HEK293 (cell line): ENCODE measurements around the gene TK2.

ENCODE experiments used
- GLI4 ChIP-seq: fragments of 450-650 bp; formaldehyde crosslinking; IDR thresholded peaks from 2 replicates; pipeline ENCODE4 v1.5.1; 2016; ENCODE audit warnings: missing biosample characterization, missing genetic modification characterization
- HOXC10 ChIP-seq: sonication (generic); formaldehyde crosslinking; IDR thresholded peaks from 2 replicates; pipeline ENCODE4 v1.8.1; 2023; ENCODE audit warnings: mild to moderate bottlenecking, missing genetic modification reagents
- KLF1 ChIP-seq: fragments of 450-650 bp; formaldehyde crosslinking; IDR thresholded peaks from 2 replicates; pipeline ENCODE4 v1.5.1; 2016; ENCODE audit warnings: missing biosample characterization, missing genetic modification characterization
- KLF9 ChIP-seq: fragments of 450-650 bp; formaldehyde crosslinking; IDR thresholded peaks from 2 replicates; pipeline ENCODE4 v1.5.1; 2016; ENCODE audit warnings: missing biosample characterization, missing genetic modification characterization, low read depth
- ZNF121 ChIP-seq: fragments of 450-650 bp; formaldehyde crosslinking; IDR thresholded peaks from 2 replicates; pipeline ENCODE4 v1.5.1; 2016; ENCODE audit warnings: missing biosample characterization, missing genetic modification characterization
- ZNF133 ChIP-seq: fragments of 450-650 bp; formaldehyde crosslinking; IDR thresholded peaks from 2 replicates; pipeline ENCODE4 v1.5.1; 2016; ENCODE audit warnings: missing biosample characterization, missing genetic modification characterization
- ZNF146 ChIP-seq: fragments of 450-650 bp; formaldehyde crosslinking; IDR thresholded peaks from 2 replicates; pipeline ENCODE4 v1.5.1; 2016; ENCODE audit warnings: missing biosample characterization, missing genetic modification characterization
- ZNF211 ChIP-seq: fragments of 450-650 bp; formaldehyde crosslinking; IDR thresholded peaks from 2 replicates; pipeline ENCODE4 v1.5.1; 2016; ENCODE audit warnings: low read depth, missing biosample characterization, missing genetic modification characterization
- ZNF239 ChIP-seq: fragments of 450-650 bp; formaldehyde crosslinking; IDR thresholded peaks from 2 replicates; pipeline ENCODE4 v1.5.1; 2016; ENCODE audit warnings: missing biosample characterization, missing genetic modification characterization
- ZNF335 ChIP-seq: fragments of 450-650 bp; formaldehyde crosslinking; conservative IDR thresholded peaks from 2 replicates; pipeline ENCODE4 v1.5.1; 2016; ENCODE audit warnings: missing biosample characterization, missing genetic modification characterization
- ZNF350 ChIP-seq: fragments of 450-650 bp; formaldehyde crosslinking; IDR thresholded peaks from 2 replicates; pipeline ENCODE4 v1.5.0; 2017; ENCODE audit warnings: missing biosample characterization, mild to moderate bottlenecking, missing genetic modification characterization
- ZNF37A ChIP-seq: fragments of 450-650 bp; IDR thresholded peaks from 2 replicates; pipeline ENCODE4 v1.5.1; 2018; ENCODE audit warnings: missing biosample characterization, missing genetic modification characterization
- ZNF549 ChIP-seq: fragments of 450-650 bp; IDR thresholded peaks from 2 replicates; pipeline ENCODE4 v1.5.1; 2018; ENCODE audit warnings: missing biosample characterization, missing genetic modification characterization, mild to moderate bottlenecking, inconsistent platforms, moderate library complexity
- TF ChIP-seq, protein P1 (sequence below): fragments of 450-650 bp; formaldehyde crosslinking; IDR thresholded peaks from 2 replicates; pipeline ENCODE4 v1.5.1; 2016; ENCODE audit warnings: missing biosample characterization, missing genetic modification characterization
- TF ChIP-seq, protein P2 (sequence below): fragments of 450-650 bp; formaldehyde crosslinking; conservative IDR thresholded peaks from 2 replicates; pipeline ENCODE4 v1.5.1; 2016; ENCODE audit warnings: low read depth, missing biosample characterization, missing genetic modification characterization
- TF ChIP-seq, protein P3 (sequence below): fragments of 450-650 bp; formaldehyde crosslinking; IDR thresholded peaks from 2 replicates; pipeline ENCODE4 v1.5.1; 2016; ENCODE audit warnings: missing biosample characterization, missing genetic modification characterization
- TF ChIP-seq, protein P4 (sequence below): fragments of 450-650 bp; formaldehyde crosslinking; IDR thresholded peaks from 2 replicates; pipeline ENCODE4 v1.5.1; 2016; ENCODE audit warnings: missing biosample characterization, missing genetic modification characterization, borderline replicate concordance
- TF ChIP-seq, protein P5 (sequence below): fragments of 450-650 bp; formaldehyde crosslinking; IDR thresholded peaks from 2 replicates; pipeline ENCODE4 v1.5.1; 2017; ENCODE audit warnings: missing biosample characterization, missing genetic modification characterization

TK2 gene

DNA sequence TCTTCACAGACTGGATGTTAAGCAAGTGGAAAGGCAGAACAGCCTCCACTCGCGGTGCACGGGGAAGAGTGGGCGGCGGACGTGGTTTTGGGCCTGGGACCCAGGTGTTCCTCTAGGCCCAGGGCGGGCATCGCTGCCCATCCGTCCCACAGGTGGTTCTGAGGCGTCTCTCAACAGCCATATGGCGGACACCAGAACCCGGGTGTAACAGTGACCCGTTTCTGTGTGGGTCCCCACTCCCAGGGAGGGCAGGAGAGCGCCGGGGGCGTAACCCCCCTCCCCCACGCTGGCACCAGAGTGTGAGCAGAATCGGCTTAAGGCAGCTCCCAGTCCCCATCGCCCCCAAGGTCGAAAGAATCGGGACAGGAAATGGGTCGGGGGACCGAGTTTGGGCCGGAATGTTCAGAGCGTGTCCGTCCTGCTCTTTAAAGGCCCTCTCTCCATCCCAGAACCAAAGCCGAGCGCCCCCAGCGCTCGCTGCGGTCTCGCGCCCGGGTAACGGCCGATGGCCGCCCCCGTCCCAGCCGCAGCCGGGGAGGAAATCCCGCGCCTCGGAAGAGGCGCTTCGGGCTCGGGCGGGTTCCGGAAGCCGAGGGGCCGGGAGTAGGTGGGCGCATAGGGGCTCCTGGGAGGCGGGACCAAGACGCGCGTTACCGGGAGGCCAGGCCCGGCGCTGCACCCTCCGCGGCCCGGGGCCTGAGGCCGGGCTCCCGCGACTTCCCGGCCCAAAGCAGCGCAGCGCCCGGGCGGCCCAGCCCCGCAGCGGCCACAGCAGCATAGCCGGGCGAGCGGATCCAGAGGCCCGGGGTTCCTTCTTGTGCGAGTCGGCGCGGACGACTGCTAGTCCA lies at the start of gene TK2 (continued):
- no peak for TF ChIP-seq ZNF211 (tag by site-specific recombination)
- peak; percentile 63 for TF ChIP-seq ZNF335 (tag by site-specific recombination)
- TF ChIP-seq KLF1 (tag by site-specific recombination), result 0 out of 2 replicates have a peak, but pooled peaks have one; percentile 30
- TF ChIP-seq, protein P1, sequence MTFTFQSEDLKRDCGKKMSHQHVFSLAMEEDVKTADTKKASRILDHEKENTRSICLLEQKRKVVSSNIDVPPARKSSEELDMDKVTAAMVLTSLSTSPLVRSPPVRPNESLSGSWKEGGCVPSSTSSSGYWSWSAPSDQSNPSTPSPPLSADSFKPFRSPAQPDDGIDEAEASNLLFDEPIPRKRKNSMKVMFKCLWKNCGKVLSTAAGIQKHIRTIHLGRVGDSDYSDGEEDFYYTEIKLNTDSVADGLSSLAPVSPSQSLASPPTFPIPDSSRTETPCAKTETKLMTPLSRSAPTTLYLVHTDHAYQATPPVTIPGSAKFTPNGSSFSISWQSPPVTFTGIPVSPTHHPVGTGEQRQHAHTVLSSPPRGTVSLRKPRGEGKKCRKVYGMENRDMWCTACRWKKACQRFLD (tag by site-specific recombination), result no peak
- TF ChIP-seq ZNF37A (tag by site-specific recombination), result no peak
- TF ChIP-seq ZNF549 (tag by site-specific recombination), result no peak
- TF ChIP-seq, protein P2, sequence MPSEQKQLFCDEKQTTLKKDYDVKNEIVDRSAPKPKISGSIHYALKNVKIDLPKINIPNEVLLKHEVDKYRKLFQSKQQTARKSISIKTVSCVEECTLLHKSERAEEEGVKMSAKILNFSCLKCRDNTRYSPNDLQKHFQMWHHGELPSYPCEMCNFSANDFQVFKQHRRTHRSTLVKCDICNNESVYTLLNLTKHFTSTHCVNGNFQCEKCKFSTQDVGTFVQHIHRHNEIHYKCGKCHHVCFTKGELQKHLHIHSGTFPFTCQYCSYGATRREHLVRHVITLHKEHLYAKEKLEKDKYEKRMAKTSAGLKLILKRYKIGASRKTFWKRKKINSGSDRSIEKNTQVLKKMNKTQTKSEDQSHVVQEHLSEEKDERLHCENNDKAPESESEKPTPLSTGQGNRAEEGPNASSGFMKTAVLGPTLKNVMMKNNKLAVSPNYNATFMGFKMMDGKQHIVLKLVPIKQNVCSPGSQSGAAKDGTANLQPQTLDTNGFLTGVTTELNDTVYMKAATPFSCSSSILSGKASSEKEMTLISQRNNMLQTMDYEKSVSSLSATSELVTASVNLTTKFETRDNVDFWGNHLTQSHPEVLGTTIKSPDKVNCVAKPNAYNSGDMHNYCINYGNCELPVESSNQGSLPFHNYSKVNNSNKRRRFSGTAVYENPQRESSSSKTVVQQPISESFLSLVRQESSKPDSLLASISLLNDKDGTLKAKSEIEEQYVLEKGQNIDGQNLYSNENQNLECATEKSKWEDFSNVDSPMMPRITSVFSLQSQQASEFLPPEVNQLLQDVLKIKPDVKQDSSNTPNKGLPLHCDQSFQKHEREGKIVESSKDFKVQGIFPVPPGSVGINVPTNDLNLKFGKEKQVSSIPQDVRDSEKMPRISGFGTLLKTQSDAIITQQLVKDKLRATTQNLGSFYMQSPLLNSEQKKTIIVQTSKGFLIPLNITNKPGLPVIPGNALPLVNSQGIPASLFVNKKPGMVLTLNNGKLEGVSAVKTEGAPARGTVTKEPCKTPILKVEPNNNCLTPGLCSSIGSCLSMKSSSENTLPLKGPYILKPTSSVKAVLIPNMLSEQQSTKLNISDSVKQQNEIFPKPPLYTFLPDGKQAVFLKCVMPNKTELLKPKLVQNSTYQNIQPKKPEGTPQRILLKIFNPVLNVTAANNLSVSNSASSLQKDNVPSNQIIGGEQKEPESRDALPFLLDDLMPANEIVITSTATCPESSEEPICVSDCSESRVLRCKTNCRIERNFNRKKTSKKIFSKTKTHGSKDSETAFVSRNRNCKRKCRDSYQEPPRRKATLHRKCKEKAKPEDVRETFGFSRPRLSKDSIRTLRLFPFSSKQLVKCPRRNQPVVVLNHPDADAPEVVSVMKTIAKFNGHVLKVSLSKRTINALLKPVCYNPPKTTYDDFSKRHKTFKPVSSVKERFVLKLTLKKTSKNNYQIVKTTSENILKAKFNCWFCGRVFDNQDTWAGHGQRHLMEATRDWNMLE (tag by site-specific recombination), result 0 out of 2 replicates have a peak, but pooled peaks have one; percentile 36
- TF ChIP-seq, protein P3, sequence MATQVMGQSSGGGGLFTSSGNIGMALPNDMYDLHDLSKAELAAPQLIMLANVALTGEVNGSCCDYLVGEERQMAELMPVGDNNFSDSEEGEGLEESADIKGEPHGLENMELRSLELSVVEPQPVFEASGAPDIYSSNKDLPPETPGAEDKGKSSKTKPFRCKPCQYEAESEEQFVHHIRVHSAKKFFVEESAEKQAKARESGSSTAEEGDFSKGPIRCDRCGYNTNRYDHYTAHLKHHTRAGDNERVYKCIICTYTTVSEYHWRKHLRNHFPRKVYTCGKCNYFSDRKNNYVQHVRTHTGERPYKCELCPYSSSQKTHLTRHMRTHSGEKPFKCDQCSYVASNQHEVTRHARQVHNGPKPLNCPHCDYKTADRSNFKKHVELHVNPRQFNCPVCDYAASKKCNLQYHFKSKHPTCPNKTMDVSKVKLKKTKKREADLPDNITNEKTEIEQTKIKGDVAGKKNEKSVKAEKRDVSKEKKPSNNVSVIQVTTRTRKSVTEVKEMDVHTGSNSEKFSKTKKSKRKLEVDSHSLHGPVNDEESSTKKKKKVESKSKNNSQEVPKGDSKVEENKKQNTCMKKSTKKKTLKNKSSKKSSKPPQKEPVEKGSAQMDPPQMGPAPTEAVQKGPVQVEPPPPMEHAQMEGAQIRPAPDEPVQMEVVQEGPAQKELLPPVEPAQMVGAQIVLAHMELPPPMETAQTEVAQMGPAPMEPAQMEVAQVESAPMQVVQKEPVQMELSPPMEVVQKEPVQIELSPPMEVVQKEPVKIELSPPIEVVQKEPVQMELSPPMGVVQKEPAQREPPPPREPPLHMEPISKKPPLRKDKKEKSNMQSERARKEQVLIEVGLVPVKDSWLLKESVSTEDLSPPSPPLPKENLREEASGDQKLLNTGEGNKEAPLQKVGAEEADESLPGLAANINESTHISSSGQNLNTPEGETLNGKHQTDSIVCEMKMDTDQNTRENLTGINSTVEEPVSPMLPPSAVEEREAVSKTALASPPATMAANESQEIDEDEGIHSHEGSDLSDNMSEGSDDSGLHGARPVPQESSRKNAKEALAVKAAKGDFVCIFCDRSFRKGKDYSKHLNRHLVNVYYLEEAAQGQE, result 0 out of 2 replicates have a peak, but pooled peaks have one; percentile 24
- TF ChIP-seq ZNF350 (tag by site-specific recombination), result no peak
- no peak for TF ChIP-seq ZNF133 (tag by site-specific recombination)
- TF ChIP-seq, protein P4, sequence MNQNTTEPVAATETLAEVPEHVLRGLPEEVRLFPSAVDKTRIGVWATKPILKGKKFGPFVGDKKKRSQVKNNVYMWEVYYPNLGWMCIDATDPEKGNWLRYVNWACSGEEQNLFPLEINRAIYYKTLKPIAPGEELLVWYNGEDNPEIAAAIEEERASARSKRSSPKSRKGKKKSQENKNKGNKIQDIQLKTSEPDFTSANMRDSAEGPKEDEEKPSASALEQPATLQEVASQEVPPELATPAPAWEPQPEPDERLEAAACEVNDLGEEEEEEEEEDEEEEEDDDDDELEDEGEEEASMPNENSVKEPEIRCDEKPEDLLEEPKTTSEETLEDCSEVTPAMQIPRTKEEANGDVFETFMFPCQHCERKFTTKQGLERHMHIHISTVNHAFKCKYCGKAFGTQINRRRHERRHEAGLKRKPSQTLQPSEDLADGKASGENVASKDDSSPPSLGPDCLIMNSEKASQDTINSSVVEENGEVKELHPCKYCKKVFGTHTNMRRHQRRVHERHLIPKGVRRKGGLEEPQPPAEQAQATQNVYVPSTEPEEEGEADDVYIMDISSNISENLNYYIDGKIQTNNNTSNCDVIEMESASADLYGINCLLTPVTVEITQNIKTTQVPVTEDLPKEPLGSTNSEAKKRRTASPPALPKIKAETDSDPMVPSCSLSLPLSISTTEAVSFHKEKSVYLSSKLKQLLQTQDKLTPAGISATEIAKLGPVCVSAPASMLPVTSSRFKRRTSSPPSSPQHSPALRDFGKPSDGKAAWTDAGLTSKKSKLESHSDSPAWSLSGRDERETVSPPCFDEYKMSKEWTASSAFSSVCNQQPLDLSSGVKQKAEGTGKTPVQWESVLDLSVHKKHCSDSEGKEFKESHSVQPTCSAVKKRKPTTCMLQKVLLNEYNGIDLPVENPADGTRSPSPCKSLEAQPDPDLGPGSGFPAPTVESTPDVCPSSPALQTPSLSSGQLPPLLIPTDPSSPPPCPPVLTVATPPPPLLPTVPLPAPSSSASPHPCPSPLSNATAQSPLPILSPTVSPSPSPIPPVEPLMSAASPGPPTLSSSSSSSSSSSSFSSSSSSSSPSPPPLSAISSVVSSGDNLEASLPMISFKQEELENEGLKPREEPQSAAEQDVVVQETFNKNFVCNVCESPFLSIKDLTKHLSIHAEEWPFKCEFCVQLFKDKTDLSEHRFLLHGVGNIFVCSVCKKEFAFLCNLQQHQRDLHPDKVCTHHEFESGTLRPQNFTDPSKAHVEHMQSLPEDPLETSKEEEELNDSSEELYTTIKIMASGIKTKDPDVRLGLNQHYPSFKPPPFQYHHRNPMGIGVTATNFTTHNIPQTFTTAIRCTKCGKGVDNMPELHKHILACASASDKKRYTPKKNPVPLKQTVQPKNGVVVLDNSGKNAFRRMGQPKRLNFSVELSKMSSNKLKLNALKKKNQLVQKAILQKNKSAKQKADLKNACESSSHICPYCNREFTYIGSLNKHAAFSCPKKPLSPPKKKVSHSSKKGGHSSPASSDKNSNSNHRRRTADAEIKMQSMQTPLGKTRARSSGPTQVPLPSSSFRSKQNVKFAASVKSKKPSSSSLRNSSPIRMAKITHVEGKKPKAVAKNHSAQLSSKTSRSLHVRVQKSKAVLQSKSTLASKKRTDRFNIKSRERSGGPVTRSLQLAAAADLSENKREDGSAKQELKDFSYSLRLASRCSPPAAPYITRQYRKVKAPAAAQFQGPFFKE (tag by site-specific recombination), result no peak
- TF ChIP-seq ZNF239 (tag by site-specific recombination), result no peak
- TF ChIP-seq, protein P5, sequence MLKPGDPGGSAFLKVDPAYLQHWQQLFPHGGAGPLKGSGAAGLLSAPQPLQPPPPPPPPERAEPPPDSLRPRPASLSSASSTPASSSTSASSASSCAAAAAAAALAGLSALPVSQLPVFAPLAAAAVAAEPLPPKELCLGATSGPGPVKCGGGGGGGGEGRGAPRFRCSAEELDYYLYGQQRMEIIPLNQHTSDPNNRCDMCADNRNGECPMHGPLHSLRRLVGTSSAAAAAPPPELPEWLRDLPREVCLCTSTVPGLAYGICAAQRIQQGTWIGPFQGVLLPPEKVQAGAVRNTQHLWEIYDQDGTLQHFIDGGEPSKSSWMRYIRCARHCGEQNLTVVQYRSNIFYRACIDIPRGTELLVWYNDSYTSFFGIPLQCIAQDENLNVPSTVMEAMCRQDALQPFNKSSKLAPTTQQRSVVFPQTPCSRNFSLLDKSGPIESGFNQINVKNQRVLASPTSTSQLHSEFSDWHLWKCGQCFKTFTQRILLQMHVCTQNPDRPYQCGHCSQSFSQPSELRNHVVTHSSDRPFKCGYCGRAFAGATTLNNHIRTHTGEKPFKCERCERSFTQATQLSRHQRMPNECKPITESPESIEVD (tag by site-specific recombination), result no peak
- no peak for TF ChIP-seq ZNF121
- peak; percentile 80 for TF ChIP-seq KLF9
- TF ChIP-seq ZNF146, result no peak
- no peak for TF ChIP-seq HOXC10 (CRISPR knock-in tag)
- no peak for TF ChIP-seq GLI4 (tag by site-specific recombination)
